Renal cortex interstitium (tissue), 3 donors: ENCODE data around the gene TMUB1. TPM values are rescaled to one million over a fixed set of nuclear protein-coding genes. Genes with fewer than 3 reads are reported as not detected.

Source experiments
- polyA plus RNA-seq, 3 donors: library from polyadenylated mRNA; unstranded; fragments of 120-200 nt; gene quantifications; one replicate each; pipeline ENCODE4 v1.2.1, GENCODE V29; 2013; ENCODE audit not compliant: insufficient read length in 3 of 3

Gene TMUB1
- polyA plus RNA-seq, 3 donors, result 21.6 to 36.0 (median 34.5) TPM

Other genes starting within 250 kb of the TMUB1 start
- 10 to 100 TPM; 44.4 to 63.1 (median 51.1) TPM for gene AOC1, start 231.0 kb downstream of the TMUB1 start, polyA plus RNA-seq
- gene KCNH2, start 105.2 kb downstream of the TMUB1 start, polyA plus RNA-seq, result 10 to 100 TPM; 13.6 to 21.8 (median 20.2) TPM
- gene NOS3, start 92.5 kb downstream of the TMUB1 start, polyA plus RNA-seq, result 10 to 100 TPM in 2 of 3 donors, 1 to 10 TPM in 1; 7.7 to 14.4 (median 12.7) TPM
- gene ATG9B, start 59.0 kb downstream of the TMUB1 start, polyA plus RNA-seq, result 1 to 10 TPM; 2.3 to 4.6 (median 4.2) TPM
- 10 to 100 TPM; 19.3 to 32.5 (median 26.9) TPM for gene ABCB8, start 55.0 kb downstream of the TMUB1 start, polyA plus RNA-seq
- gene ASIC3, start 35.0 kb downstream of the TMUB1 start, polyA plus RNA-seq, result 1 to 10 TPM; 1.3 to 2.5 (median 2.3) TPM
- 10 to 100 TPM; 14.7 to 18.9 (median 17.3) TPM for gene CDK5, start 25.6 kb downstream of the TMUB1 start, polyA plus RNA-seq
- gene SLC4A2, start 23.9 kb downstream of the TMUB1 start, polyA plus RNA-seq, result 100 to 1,000 TPM in 2 of 3 donors, 10 to 100 TPM in 1; 75.9 to 120 (median 110) TPM
- gene FASTK, start 2.7 kb downstream of the TMUB1 start, polyA plus RNA-seq, result 10 to 100 TPM; 50.6 to 75.0 (median 71.7) TPM
- 10 to 100 TPM; 53.8 to 75.3 (median 72.3) TPM for gene AGAP3, start 3.0 kb upstream of the TMUB1 start, polyA plus RNA-seq
- under 1 TPM in 1 of 3 donors, not detected in 2; 0.19 TPM for gene GBX1, start 84.2 kb upstream of the TMUB1 start, polyA plus RNA-seq
- gene ASB10, start 103.8 kb upstream of the TMUB1 start, polyA plus RNA-seq, result not detected
- gene H2BK1, start 127.0 kb upstream of the TMUB1 start, polyA plus RNA-seq, result not detected
- 10 to 100 TPM; 22.3 to 30.9 (median 30.8) TPM for gene ABCF2, start 143.7 kb upstream of the TMUB1 start, polyA plus RNA-seq
- gene CHPF2, start 149.0 kb upstream of the TMUB1 start, polyA plus RNA-seq, result 10 to 100 TPM; 20.3 to 28.1 (median 25.9) TPM
- gene SMARCD3, start 165.2 kb upstream of the TMUB1 start, polyA plus RNA-seq, result 10 to 100 TPM; 64.4 to 81.5 (median 72.8) TPM